HG03025 (cell line): ENCODE results near the gene POLD4.

Experiments
- ATAC-seq: cut with Tn5 transposase; IDR thresholded peaks from one replicate; pipeline ENCODE4 v1.9.1; 2021; ENCODE audit warnings: mild to moderate bottlenecking, moderate library complexity; ENCODE audit not compliant: unreplicated experiment, low FRiP score

The POLD4 gene

DNA sequence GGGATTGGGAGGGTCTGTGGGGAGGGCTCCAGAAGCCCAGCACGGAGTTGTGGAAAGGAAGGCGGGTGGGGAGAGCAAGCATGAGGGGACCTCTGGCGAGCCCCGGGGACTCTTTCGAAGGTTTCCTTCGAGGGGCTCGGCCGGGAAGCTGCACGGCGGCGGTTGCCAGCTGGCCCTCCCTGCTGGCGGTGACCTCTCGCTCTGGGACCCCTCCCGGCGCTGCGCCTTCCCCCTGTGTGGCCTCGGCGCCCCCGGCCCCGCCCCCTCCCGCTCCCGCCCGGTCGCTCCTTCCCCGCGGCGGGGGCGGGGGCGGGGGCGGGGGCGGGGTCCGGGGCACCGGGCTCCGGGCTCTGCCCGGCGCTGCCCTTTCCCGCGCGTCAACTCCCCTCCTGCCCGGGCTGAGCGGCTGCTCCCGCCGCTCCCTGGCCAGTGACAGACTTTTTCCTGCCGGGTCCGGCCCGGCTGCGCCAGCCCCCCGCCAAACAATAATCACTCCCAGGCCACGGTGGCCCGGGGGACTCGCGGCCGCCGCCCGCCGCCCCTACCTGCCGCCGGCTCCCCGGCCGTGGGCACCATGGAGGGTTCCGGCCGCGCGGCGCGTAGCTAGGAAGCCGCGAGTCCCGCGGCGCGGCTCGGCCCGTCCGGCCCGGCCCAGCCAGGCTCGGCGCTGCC is 19.1 kb upstream of the POLD4 start:
- no peak for ATAC-seq

DNA sequence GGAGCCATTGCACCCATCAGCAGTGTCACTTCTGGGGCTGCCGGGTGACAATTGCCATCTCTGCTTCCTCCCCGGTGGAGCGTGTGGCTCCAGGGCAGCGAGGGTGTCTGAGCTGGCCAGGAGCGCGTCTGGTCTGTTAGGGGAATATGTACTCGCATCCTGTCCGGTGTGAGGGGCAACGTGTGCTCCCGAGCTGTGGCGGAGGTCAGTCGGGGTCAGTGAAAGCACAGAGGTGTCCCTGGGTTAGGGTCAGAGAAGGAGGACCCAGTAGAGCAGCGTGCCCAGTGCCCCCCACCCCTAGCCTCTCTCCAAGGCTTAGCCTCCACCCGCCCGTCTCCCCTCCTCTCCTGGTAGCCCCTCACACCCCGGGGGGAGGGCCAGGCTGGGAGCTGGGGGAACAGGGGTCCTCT is 18.6 kb upstream of the POLD4 start:
- ATAC-seq: no peak

DNA sequence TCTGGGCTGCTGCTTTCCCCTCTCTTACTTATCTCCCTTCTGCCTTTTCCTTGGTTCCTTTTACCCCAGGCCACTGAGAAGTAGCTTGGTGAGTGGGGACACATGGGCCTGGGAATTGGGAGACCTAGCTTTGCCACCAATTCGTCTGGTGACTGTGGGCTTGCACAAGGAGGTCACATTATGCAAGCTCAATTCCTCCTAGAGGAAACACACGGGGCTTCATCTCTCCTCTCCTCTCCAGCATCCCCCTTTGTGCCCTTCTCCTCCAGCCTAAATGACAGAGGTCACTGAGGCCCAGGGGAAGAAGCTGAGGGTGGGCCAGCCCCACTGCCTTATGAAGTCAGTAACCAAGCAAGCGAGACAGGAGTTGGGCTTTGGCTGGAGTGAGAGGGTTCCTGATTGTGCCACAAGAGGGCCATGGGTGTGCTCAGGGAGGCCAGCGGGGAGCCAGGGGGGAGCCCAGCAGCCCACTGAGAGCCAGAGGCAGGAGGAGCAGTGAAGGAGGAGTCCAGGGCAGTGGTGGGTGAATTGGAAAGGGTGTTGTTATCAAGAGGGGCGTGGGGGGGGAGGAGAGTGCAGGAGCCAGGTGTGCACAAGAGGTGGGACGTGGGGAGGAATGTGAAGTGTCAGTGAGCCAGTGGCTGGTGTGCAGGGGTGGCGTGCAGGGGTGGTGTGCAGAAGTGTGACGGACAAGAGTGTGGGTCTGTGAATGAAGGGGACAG is 18.0 kb upstream of the POLD4 start:
- no peak for ATAC-seq

DNA sequence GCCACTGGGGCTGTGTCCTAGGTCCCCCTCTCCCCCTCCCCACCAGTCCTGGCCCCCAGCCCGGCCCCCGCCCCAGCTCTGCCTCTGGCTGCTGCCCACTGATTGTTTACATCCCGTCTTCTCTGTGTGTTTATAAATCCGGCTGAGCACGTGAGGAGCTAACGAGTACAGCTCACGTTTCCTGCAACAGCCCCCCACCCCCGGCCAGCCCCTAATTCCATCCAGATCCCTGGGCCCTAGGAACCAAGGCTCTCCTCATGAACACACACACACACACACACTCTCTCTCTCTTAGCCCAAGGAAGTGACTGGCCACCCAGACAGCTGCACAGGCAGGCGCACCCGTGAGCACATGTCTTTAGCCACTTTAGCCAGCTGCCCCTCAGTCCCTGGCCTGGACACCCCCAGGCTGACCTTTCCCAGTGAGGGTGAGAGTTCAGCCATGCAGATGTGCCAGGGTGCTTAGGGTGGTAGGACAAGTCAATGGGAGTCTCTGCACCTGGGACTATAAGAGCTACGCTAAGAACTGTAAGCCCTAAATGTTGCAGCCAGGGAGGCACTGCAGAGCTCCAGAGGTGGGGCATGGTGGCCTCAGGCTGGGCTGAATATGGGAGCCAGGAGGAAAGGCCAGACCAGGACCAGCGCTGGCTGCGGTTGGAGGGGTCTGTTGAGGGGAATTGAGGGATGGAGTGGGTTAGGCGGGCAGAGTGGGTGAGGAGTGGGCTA is 17.2 kb upstream of the POLD4 start:
- ATAC-seq: no peak

DNA sequence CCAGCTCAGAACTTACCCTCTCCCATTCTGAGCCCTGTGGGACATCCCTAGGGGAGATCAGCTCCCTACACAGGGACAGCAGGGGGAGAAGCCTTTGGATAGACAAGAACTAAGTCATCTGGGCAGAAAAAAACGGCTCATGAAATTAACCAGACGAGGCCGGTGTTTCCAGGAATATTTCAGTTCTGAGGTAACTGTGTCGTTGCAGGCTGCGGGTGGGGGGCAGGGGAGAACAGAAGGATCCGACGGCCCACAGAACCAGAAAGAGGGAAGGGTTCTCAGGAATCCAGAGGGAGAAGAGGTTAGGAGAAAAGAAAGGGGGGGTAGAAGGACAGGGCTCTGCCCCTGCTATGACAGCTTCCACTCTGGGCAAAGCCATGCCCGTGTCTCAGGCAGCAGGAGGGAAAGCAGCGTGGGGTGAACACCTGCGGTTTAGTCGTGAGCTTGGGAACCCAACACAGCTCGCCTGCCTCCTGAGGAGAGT is 16.5 kb upstream of the POLD4 start:
- no peak for ATAC-seq

DNA sequence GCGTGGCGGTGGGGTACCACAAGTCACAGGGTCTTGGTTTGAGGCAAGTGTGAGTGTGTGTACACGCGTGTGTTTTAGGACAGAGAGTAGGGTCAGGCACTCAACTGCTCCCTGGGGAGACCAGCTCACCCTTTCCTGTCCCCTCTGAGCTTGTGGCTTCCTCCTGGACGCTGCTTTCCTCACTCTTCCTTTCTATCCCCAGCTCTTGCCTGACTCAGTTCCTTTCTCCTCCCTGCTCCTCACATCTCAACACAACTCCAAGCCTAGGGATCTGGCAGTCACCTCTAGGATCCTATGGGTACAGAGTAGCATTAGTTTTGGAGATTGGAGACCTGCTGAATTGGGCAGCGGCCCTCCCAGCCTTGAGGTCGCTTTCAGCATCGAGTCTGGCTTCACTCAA is 15.9 kb upstream of the POLD4 start:
- no peak for ATAC-seq

DNA sequence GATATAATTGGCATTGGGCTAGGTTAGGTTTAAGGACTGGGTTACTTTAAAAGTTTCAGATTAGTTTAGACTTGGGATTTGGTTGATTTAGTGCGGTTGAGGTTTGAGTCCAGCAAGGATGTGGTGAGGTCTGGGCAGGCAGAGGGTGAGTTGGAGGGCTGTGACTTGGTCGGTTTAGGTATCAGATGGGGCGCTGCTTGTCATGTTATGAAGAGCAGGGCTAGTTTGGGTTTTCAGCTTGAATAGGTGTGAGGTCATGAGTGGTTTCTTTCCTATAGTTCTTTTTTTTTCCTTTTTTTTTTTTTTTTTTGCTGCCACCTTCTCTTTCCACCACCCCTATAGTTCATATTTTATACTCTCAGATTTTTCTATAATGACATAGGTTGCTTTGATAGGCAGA is 15.3 kb upstream of the POLD4 start:
- ATAC-seq: no peak

DNA sequence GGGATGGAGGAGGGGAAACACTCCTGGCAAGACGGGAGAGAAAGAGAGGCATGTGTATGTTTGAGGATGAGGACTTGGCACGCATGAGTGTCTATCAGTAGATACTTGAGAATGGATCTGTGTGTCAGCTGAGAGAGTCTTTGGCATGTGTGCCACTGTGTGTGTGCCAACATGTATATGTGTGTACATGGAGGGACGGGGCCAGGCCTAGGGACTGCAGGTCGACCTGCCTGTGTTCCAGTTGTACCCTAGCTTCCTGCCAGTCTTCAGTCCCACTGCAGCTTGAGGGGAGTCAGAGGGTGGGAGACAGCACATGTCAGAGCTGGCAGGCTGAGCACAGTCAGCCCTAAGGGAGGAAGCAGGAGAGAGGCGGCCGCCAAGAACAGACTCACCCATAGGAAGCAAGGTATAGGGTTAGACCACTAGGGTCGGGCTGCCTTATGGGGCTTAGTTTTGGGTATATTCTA is 14.4 kb upstream of the POLD4 start:
- ATAC-seq: no peak

DNA sequence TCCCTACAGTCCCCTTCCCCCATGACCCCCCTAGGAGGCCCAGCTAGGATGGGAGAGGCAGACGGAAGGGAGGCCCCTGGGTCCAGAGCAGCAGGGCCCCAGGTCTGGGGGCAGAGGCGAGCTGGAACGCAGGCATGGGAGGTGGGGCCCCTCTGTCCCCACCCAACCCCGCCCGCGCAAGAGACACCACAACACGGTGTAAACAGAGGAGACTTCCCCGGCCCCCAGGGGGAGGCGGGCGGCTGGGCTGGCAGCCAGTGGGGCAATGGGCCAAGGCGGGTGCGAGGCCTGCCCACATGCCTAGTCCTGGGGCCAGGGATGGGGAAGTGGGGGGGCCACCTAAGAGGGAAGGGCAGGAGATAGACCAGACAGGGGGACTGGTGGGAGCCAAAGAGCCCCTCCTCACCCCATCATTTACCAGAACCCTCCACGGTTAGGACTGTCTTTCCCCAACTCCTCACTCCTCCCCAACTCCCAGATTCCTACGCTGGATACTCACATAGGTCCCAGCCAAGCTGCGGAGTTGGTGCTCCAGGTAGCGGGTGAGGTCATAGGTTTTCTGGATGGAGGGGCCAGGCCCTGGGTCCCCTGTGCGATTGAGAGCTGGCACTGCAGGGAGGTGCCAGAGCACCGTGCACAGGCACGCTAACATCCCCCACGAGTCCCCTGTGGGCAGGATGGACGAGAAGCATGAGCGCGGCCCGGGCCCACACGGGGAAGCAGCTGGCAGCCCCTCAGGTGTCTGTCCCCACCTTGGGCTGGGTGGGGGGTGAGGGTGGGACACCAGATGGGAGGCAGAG is 13.8 kb upstream of the POLD4 start:
- no peak for ATAC-seq

DNA sequence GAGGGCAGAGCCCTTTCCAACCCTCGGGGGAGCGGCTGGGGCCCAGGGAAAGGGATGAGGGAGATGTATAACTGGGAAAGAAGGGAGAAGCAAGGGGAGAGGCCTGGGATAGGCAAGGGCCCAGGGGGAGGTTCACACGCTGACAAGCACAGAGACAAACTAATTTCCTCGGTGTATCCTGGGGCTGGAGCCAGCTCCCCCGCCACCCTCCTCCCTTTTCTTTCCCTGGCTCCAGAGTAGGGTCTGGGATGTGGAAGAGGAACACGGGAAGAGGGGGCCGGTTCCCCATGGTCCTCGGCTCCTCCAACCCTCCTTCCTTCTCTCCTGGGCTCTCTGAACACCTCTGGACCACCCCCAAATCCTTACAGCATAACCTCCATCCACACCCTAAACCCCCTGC is 13.2 kb upstream of the POLD4 start:
- no peak for ATAC-seq

DNA sequence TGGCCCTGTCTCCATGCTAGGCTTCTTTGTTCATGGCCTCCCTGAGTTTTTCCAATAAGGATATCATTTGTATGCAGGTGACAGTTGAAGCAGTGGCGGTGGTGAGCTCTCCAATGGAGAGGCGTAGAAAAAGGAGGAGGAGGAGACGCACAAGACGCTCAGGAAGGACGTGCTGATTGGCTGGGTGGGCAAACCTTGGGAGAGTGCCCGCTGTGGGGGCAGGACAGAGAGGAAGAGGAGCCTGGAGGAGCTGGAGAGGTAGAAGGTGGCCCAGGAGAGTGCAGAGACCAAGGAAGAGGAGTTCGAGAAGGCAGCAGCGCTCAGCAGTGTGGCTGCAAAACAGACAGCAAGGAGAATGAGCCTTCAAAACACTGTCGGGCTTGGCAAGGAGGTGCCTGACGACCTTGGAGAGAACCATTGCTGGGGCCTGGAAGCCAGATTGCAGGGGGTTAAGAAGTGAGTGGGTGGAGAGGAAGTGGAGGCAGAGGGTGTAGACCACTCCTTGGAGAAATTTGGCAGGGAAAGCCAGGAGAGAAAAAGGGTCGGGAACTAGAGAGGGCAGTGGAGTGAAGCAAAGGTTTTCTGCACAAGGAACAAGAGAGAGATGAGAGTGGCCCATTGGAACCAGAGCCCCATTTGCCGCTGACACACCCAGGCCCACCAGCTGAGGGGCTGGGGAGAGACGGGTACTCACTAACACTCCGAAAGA is 12.5 kb upstream of the POLD4 start:
- ATAC-seq: no peak

DNA sequence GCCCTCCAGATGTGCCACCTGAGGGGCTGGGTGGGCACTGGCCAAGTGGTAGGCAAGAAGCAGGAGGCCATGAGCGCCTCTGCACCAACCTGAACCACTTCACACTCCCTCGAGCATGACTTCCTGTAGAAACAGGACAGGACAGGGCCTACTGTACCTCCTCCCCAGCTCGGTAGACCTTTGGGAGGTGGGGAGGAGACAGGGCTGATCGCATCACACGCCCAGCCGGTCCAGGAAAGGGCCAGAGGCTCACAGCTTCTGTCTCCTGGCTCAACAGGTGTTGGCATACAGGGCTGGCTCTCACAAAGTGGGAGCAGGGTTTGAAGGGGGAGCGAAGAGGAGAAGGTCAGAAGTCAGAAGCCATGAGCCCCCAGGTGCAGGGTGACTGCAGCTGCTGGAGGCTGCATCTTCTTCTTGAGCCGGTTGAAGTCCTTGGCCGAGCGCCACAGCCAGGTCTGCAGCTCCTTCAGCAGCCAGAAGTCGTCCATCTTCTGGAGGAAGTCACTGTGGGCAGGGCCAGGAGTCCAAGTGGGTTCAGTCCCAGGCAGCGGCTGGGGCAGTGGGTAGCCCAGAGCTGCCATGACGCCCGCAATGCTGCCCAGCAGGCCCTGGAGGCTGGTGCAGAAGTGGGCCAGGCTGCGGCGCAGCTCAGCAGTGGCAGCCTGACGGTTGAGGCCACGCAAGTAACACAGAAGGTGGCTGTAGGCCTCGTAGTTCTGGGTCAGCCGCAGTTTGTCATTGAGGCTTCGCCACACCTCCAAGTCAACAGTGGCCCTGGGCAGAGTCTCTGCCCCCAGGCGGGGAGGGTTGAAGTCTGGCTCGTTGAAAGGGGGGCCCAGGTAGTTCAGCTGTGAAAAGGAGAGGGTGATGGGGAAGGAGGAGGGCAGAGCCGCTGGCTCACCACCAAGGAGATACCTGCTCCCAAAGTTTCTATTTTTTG is 11.7 kb upstream of the POLD4 start:
- no peak for ATAC-seq

DNA sequence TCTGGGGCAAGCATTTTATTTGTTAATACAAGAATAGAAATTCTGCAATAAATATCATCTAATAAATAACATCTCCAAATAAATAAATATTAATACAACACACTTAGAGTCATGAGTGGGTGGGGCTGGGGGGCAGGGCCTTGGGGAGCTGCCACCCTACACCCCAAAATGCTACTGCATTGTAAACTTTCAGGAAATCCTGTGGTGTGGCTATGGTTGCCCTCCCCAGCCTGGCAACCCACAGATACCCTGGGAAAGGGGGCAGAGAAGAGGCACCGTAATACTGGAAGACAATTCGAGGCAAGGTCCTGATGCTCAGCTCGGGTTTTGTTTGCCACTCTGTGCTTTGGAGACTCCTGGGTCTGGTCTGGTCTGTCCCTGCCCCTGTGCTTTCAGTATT is 10.8 kb upstream of the POLD4 start:
- no peak for ATAC-seq

DNA sequence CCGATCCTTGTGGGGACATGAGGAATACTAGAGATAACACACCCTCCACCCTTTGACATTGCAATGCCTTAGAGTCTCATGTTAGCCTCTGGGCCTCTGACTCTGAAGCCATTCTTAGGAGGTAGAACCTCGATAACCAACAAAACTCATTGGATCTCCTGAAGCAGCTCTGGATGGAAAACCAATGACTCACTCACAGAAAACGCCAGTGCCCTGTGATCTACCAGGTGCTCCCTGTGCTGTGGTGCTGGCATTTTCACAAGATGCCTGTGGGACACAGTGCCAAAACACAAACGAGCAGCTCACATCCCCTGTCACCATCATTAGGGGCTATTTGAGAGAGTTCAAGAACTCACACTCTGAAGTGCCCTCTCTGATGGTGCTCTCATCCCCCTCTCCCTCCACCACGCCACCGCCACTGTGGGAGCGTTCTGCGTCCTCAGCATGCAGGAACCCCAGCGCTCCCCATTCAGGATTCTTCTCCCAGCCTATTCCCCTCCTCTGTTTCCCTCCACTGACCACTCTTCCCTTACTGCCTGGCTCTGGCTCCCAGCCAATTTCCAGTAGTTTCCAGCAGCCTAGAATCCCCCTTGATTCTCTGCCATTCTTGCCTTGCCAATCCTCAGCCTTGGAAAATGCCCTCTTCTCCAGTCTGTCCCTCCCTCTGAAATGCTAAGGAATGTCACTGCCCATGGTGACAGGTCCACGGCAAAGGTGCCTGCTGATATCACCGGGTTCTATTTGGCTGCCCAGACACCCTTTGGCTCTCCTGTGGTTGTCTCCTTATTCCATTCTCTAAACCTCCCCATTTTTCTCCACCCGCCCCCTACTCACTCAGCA is 4.7 kb upstream of the POLD4 start:
- no peak for ATAC-seq

DNA sequence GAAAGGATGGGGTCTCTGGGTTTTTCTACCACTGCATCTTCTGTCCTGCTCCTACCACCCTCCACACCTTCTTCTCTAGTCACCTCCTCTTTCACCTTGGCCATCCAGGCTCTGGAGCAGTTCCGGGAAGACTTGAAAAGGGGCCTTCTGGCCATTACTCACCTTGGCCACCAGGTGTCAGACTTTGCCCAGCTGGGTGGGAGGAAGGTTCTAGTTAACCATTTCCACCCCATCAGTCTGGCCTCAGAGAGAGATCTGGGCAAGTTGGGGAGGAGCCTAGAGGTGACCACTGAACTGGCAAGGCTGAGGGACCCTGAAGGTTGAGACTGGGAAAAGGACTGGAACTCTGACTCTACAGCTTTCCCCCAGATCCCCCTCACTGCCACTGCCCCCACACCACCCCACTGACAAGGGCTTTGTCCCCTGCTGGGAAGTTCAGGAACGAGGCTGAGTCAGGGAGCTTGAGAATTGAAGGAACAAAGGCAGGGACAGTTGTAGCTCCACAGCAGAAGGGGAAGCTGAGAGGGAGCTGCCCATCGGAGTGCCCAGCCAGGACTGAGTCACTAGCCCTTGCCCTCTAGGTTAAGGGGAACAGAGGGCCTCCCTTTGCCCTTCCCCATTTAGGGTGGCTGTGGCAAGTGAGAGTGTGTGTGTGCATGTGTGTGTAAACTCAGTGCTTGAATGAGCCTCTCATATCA is 3.7 kb upstream of the POLD4 start:
- no peak for ATAC-seq

DNA sequence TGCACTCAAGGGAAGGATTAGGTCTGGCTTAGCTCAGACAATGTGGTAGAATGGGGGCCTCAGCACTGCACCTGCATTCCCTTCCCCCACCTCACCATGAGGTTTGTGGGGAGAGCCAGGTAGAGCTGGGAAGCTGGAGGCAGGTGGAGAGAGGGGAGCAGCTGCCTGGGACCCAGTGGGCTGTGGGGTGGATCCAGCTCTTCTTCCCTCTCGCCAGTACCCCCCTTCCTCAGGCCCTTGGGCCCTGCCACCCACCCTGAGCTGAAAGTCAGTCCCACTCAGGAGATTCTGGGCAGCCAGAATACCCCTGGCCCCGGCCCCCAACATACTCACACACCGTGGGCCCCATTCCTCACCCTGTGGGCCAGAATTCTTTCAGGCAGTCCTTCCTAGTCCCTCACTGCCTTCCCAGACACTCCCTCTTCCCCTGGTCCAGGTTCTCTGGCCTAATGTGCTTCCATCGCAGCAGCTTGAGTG is 3.1 kb upstream of the POLD4 start:
- ATAC-seq: no peak

DNA sequence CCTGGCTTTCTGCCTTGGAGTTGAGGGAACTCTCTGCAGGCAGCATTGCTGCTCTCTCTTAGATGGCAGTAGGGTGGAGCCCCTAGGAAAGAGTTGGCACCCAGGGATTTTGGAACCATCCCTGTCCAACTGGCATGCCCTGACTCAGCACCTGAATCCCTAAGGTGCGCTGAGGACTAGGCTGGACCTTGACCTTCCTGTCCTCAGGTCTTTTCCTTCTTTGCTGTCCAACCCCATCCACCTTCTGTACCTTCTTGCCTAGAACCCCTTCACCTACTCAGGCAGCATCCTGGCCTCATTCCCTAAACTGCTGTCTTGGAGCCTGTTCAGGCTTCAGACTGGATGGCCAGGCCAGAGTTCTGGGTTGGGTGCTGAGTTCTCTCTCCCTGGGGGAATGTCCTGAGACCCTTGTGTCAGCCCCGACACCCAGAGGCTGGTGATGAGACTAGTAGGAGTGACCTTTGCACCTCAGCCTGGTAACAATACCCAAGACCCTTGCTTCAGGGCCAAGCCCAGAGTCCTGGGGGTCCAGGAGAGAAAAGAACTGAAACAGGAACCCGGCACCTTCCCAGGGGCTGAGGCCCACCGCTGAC is 2.5 kb upstream of the POLD4 start:
- ATAC-seq: no peak
